Measurements from ENCODE around the gene NAA40. TPM values are rescaled to one million over a fixed set of nuclear protein-coding genes. Genes with fewer than 3 reads are reported as not detected.

The NAA40 gene
- total and polyA plus RNA-seq, 5 donors from 2014 or later = 7.4 to 18.7 (median 7.5) TPM

- H3K27me3 ChIP-seq (ENCODE audit: control insufficient read depth, insufficient read depth, low read length) = no peaks in the 10 kb centered on the region
- peaks cover 6% of the 10 kb centered on the region for H3K4me1 ChIP-seq (ENCODE audit: control insufficient read depth, insufficient read depth, low read length, poor library complexity, severe bottlenecking)
- H3K4me3 Mint-ChIP-seq = no peak overlapping the region
- H3K4me1 Mint-ChIP-seq = peaks cover 0 to 11% (median 5%) of the 10 kb centered on the region in 4 donors
- H3K9me3 Mint-ChIP-seq = peaks cover 0 to 2% (median 0%) of the 10 kb centered on the region in 7 donors
- ATAC-seq (ENCODE audit: low read depth in 2 of 2) = no peak
- no peak overlapping the region for H3K27ac ChIP-seq (ENCODE audit: insufficient read depth, low read length, poor library complexity, severe bottlenecking)
- no peaks in the 10 kb centered on the region for H3K36me3 Mint-ChIP-seq
- peaks cover 10% of the 10 kb centered on the region for H3K27me3 Mint-ChIP-seq
- no peak overlapping the region for H3K4me3 ChIP-seq (ENCODE audit: low read depth, low read length)
- no peak for DNase-seq
- H3K27ac Mint-ChIP-seq = no peak overlapping the region
- H3K9me3 ChIP-seq (ENCODE audit: control insufficient read depth in 2 of 2, low read length in 2 of 2) = no peaks in the 10 kb centered on the region
- H3K36me3 ChIP-seq (ENCODE audit: control insufficient read depth, insufficient read depth, low read length) = no peaks in the 10 kb centered on the region
Observed at GRCh38 chr11:63933459-63933858, 5.3 kb upstream of the NAA40 start.

- Mint-ChIP-seq H3K4me1 (peaks cover 5 to 23% (median 16%) of the 10 kb centered on the region in 4 donors), H3K27ac (peak overlapping the region in 2 of 3 donors; percentile 69 to 95), H3K9me3 (no peaks in the 10 kb centered on the region), H3K27me3 (peaks cover 9% of the 10 kb centered on the region), H3K36me3 (no peaks in the 10 kb centered on the region), H3K4me3 (peak overlapping the region; percentile 87 to 94 (median 90))
- Histone ChIP-seq H3K4me1 (ENCODE audit: control insufficient read depth, insufficient read depth, low read length, poor library complexity, severe bottlenecking) (peaks cover 19% of the 10 kb centered on the region), H3K27me3 (ENCODE audit: control insufficient read depth, insufficient read depth, low read length) (no peaks in the 10 kb centered on the region), H3K9me3 (ENCODE audit: control insufficient read depth in 2 of 2, low read length in 2 of 2) (no peaks in the 10 kb centered on the region), H3K4me3 (ENCODE audit: low read depth, low read length) (peak overlapping the region; percentile 87), H3K36me3 (ENCODE audit: control insufficient read depth, insufficient read depth, low read length) (no peaks in the 10 kb centered on the region), H3K27ac (ENCODE audit: insufficient read depth, low read length, poor library complexity, severe bottlenecking) (peak overlapping the region; percentile 67)
- ATAC-seq (ENCODE audit: low read depth in 2 of 2) = peak; percentile 1 to 6
- peak in 1 of 3 donors; percentile 47 for DNase-seq
Observed at GRCh38 chr11:63937713-63938478, 906 bp upstream of the NAA40 start.

DNA sequence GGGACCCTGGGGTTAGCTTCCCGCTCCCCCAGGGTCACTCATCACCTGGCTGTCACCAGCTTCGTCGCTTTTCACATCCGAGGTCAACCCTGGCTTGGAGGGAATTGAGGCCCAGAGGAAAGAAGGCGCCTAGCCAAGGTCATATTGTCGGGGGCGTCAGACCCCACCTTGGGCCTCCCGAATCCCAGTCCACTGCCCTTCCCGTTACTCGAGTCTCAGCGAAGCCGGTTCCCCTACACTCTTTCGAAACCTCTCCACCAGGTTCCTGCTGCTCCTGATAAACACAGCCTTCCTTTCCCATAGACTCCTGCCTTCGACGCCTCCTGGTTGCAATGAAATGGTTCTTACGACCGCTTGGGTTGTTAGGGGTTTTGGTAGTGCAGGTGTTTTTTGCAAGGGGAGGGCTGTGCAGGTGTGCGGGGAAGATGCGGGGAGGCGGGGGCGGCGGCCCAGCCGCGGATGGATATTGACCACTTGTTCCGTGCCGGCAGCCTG is 642 bp downstream of the NAA40 start:
- H3K36me3 Mint-ChIP-seq = no peaks in the 10 kb centered on the region
- H3K9me3 ChIP-seq (ENCODE audit: control insufficient read depth in 2 of 2, low read length in 2 of 2) = no peaks in the 10 kb centered on the region
- H3K36me3 ChIP-seq (ENCODE audit: control insufficient read depth, insufficient read depth, low read length) = no peaks in the 10 kb centered on the region
- H3K27ac Mint-ChIP-seq = peak overlapping the region; percentile 88 to 96 (median 90)
- no peaks in the 10 kb centered on the region for H3K27me3 ChIP-seq (ENCODE audit: control insufficient read depth, insufficient read depth, low read length)
- H3K27ac ChIP-seq (ENCODE audit: insufficient read depth, low read length, poor library complexity, severe bottlenecking) = peak overlapping the region; percentile 55
- no peak for DNase-seq
- H3K4me3 Mint-ChIP-seq = peak overlapping the region; percentile 89 to 94 (median 92)
- H3K4me1 Mint-ChIP-seq = peaks cover 5 to 29% (median 20%) of the 10 kb centered on the region in 4 donors
- no peaks in the 10 kb centered on the region for H3K9me3 Mint-ChIP-seq
- peaks cover 9% of the 10 kb centered on the region for H3K27me3 Mint-ChIP-seq
- no peak for ATAC-seq (ENCODE audit: low read depth in 2 of 2)
- H3K4me1 ChIP-seq (ENCODE audit: control insufficient read depth, insufficient read depth, low read length, poor library complexity, severe bottlenecking) = peaks cover 19% of the 10 kb centered on the region
- H3K4me3 ChIP-seq (ENCODE audit: low read depth, low read length) = peak overlapping the region; percentile 81

- no peak overlapping the region for H3K27ac ChIP-seq (ENCODE audit: insufficient read depth, low read length, poor library complexity, severe bottlenecking)
- no peaks in the 10 kb centered on the region for H3K27me3 ChIP-seq (ENCODE audit: control insufficient read depth, insufficient read depth, low read length)
- peaks cover 19% of the 10 kb centered on the region for H3K4me1 ChIP-seq (ENCODE audit: control insufficient read depth, insufficient read depth, low read length, poor library complexity, severe bottlenecking)
- H3K4me3 Mint-ChIP-seq = peak overlapping the region; percentile 68 to 92 (median 90)
- peaks cover 5 to 32% (median 20%) of the 10 kb centered on the region in 4 donors for H3K4me1 Mint-ChIP-seq
- H3K36me3 Mint-ChIP-seq = no peaks in the 10 kb centered on the region
- no peaks in the 10 kb centered on the region for H3K9me3 ChIP-seq (ENCODE audit: control insufficient read depth in 2 of 2, low read length in 2 of 2)
- H3K9me3 Mint-ChIP-seq = no peaks in the 10 kb centered on the region
- peak overlapping the region in 1 of 3 donors; percentile 88 for H3K27ac Mint-ChIP-seq
- DNase-seq (no peak), ATAC-seq (ENCODE audit: low read depth in 2 of 2) (no peak)
- H3K27me3 Mint-ChIP-seq = peaks cover 9% of the 10 kb centered on the region
- no peak overlapping the region for H3K4me3 ChIP-seq (ENCODE audit: low read depth, low read length)
- no peaks in the 10 kb centered on the region for H3K36me3 ChIP-seq (ENCODE audit: control insufficient read depth, insufficient read depth, low read length)
Observed at GRCh38 chr11:63940786-63941185, 2.0 kb downstream of the NAA40 start.

- Mint-ChIP-seq H3K27me3 (peaks cover 9% of the 10 kb centered on the region), H3K36me3 (no peaks in the 10 kb centered on the region), H3K4me3 (peak overlapping the region in 2 of 4 donors; percentile 1 to 58), H3K27ac (peak overlapping the region in 1 of 3 donors; percentile 59), H3K4me1 (peaks cover 5 to 32% (median 20%) of the 10 kb centered on the region in 4 donors), H3K9me3 (no peaks in the 10 kb centered on the region)
- H3K27ac ChIP-seq (ENCODE audit: insufficient read depth, low read length, poor library complexity, severe bottlenecking) = no peak overlapping the region
- H3K9me3 ChIP-seq (ENCODE audit: control insufficient read depth in 2 of 2, low read length in 2 of 2) = no peaks in the 10 kb centered on the region
- no peak for ATAC-seq (ENCODE audit: low read depth in 2 of 2)
- no peaks in the 10 kb centered on the region for H3K27me3 ChIP-seq (ENCODE audit: control insufficient read depth, insufficient read depth, low read length)
- no peaks in the 10 kb centered on the region for H3K36me3 ChIP-seq (ENCODE audit: control insufficient read depth, insufficient read depth, low read length)
- DNase-seq = no peak
- H3K4me1 ChIP-seq (ENCODE audit: control insufficient read depth, insufficient read depth, low read length, poor library complexity, severe bottlenecking) = peaks cover 19% of the 10 kb centered on the region
- H3K4me3 ChIP-seq (ENCODE audit: low read depth, low read length) = no peak overlapping the region
Observed at GRCh38 chr11:63941901-63942300, 3.1 kb downstream of the NAA40 start.

DNA sequence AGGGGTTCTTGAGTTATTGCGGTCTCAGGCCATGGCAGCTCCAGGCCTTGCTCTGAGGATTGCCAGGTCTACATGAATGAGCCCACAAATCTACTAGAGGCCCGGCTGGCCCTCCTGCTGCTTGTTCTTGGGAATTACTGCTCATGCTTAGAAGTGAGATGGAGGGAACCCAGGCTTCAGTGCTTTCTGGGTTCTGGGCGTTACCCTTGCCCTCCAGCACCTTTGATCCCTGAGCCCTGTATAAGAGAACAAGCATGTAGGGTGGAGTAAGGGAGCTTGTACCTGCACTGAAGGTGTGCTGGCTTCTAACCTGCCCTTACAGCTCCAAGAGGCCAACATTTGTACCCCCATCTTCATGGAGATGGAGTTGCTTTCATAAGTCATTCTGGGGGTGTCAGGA is 4.0 kb downstream of the NAA40 start:
- H3K27ac Mint-ChIP-seq = no peak overlapping the region
- H3K4me3 Mint-ChIP-seq = no peak overlapping the region
- no peak for DNase-seq

GRCh38 chr11:63944987-63945386 is 6.2 kb downstream of the NAA40 start:
- ATAC-seq (ENCODE audit: low read depth in 2 of 2) = no peak
- Mint-ChIP-seq H3K27me3 (no peaks in the 10 kb centered on the region), H3K4me1 (peaks cover 5 to 26% (median 11%) of the 10 kb centered on the region in 4 donors), H3K4me3 (no peak overlapping the region), H3K36me3 (no peaks in the 10 kb centered on the region), H3K27ac (no peak overlapping the region), H3K9me3 (no peaks in the 10 kb centered on the region)
- Histone ChIP-seq H3K4me1 (ENCODE audit: control insufficient read depth, insufficient read depth, low read length, poor library complexity, severe bottlenecking) (peaks cover 1% of the 10 kb centered on the region), H3K4me3 (ENCODE audit: low read depth, low read length) (no peak overlapping the region), H3K27ac (ENCODE audit: insufficient read depth, low read length, poor library complexity, severe bottlenecking) (no peak overlapping the region), H3K27me3 (ENCODE audit: control insufficient read depth, insufficient read depth, low read length) (no peaks in the 10 kb centered on the region), H3K9me3 (ENCODE audit: control insufficient read depth in 2 of 2, low read length in 2 of 2) (no peaks in the 10 kb centered on the region), H3K36me3 (ENCODE audit: control insufficient read depth, insufficient read depth, low read length) (no peaks in the 10 kb centered on the region)
- DNase-seq = no peak

More for the DNA sequence above, 4.0 kb downstream of the NAA40 start:
- Histone ChIP-seq H3K27me3 (ENCODE audit: control insufficient read depth, insufficient read depth, low read length) (no peaks in the 10 kb centered on the region), H3K9me3 (ENCODE audit: control insufficient read depth in 2 of 2, low read length in 2 of 2) (no peaks in the 10 kb centered on the region), H3K4me1 (ENCODE audit: control insufficient read depth, insufficient read depth, low read length, poor library complexity, severe bottlenecking) (peaks cover 19% of the 10 kb centered on the region), H3K4me3 (ENCODE audit: low read depth, low read length) (no peak overlapping the region), H3K27ac (ENCODE audit: insufficient read depth, low read length, poor library complexity, severe bottlenecking) (no peak overlapping the region), H3K36me3 (ENCODE audit: control insufficient read depth, insufficient read depth, low read length) (no peaks in the 10 kb centered on the region)
- peaks cover 5 to 28% (median 19%) of the 10 kb centered on the region in 4 donors for H3K4me1 Mint-ChIP-seq
- no peaks in the 10 kb centered on the region for H3K9me3 Mint-ChIP-seq
- H3K27me3 Mint-ChIP-seq = peaks cover 5% of the 10 kb centered on the region
- no peaks in the 10 kb centered on the region for H3K36me3 Mint-ChIP-seq
- no peak for ATAC-seq (ENCODE audit: low read depth in 2 of 2)

All from CD4-positive, CD25-positive, alpha-beta regulatory T cell (primary cell).